Renal pelvis (tissue), 4 donors: ENCODE results near the gene KIAA1217. TPM values are rescaled to one million over a fixed set of nuclear protein-coding genes. Genes with fewer than 3 reads are reported as not detected.

Source experiments
- DNase-seq: peaks from one replicate; pipeline ENCODE4 v3.0.0-alpha.2; 2013
- polyA plus RNA-seq, 3 donors: library from polyadenylated mRNA; unstranded; fragments of 120-200 nt; gene quantifications; one replicate each; pipeline ENCODE4 v1.2.1, GENCODE V29; 2013; ENCODE audit not compliant: insufficient read length in 3 of 3

Gene KIAA1217
- polyA plus RNA-seq, 3 donors = 83.5 to 102 (median 99.4) TPM

- DNase-seq = no peak
Observed at GRCh38 chr10:24550680-24551079, 341.7 kb downstream of the KIAA1217 start.

GRCh38 chr10:24551161-24551560 lies 342.2 kb downstream of the KIAA1217 start:
- no peak for DNase-seq

DNA sequence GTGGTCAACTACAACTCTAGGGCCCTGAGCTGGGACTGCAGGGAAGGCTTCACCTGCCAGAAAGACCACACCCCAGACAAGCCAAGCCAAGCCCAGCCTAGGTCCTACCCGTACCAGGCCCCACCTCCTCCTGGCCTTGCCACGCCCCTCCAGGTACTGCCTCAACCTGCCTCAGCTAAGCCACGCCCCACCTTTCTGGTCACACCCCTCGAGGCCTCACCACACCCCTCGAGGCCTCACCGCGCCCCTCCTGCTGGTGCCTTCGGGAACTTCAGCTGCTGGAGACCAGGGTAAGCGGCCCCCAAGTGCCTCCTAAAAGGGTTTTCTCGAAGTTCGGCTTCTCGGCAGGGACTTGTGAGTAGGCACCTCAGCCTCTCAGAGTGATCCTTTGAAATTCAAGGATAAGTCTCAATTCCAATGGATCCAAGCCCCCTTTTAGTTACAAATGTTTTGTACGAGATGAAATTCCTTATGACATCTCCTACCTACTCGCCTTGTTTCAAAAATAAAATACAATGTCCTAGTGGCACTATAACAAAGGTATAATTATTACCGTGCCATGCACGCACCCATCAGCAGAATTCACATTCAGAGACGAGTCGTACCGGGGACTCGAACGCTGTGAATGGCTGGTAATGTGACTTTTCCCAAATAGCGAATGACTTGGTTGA lies 343.5 kb downstream of the KIAA1217 start:
- DNase-seq = peak; percentile 15

GRCh38 chr10:24553051-24553612 lies 344.2 kb downstream of the KIAA1217 start:
- DNase-seq = no peak

GRCh38 chr10:24554036-24554435 lies 345.1 kb downstream of the KIAA1217 start:
- no peak for DNase-seq

DNA sequence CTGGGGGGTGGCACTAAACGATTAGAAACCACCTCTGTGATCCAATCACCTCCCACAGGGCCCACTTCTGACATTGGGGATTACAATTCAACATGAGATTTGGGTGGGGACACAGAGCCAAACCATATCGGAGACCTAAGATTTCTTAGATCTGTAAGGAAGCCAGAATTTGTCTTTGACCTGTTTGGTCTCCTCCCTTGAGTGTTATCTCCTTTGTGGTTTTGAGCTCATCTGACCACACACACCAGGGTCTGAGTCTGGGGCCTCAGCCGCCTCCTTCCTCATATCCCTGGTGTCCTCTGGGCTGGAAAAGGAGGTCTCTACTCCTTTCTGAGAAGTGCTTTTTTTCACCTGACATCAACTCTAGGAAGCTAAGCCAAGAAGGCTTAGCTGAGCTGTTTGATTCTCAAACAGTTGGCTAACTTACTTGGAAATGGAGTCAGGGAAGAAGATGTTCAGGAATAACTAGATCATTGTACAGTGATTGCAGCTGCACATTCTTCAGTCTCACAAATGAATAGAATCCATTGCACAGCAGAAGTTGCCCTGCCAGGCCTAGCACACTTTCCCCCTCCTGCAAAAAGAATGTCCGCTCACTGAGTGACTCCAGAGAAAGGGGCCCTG lies 347.3 kb downstream of the KIAA1217 start:
- no peak for DNase-seq

DNA sequence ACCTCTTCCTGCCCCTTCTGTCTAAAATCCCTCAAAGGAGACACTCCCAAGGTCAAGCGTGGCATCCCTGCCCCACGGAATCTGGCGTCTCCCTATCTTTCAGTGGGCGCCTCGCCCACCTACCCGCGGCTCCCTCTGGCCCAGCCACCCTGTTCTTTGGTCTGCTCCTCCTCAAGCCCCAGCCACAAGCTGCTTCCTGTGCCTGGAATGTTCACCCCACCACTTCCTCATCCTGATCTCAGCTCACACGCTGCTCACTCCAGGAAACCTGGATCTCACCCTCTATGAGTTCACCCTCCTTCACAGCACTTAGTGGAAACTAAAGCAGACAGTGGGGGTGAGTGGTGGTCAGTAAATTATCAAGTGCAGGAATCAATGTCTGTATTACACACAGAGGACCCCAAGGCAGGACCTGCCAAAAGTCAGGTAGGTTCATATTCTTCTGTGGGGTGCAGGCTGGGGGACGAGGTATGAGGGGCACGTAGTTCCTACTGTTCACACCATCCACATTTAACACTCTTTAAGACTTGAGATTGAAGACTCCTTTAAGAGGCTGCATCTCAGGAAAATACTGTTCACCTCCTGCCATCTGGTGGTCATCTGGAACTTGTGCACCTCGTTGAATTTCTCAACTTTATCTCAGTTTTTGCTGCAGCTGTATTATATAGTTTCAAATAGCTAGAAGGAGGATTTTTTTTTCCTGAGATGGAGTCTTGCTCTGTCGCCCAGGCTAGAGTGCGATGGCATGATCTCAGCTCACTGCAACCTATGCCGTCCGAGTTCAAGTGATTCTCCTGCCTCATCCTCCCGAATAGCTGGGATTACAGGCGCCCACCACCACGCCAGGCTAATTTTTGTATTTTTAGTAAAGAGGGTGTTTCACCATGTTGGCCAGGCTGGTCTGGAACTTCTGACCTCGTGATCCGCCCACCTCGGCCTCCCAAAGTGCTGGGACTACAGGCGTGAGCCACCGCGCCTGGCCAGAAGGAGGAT lies 348.1 kb downstream of the KIAA1217 start:
- DNase-seq = peak; percentile 52

GRCh38 chr10:24561453-24561852 lies 352.5 kb downstream of the KIAA1217 start:
- peak; percentile 54 for DNase-seq

GRCh38 chr10:24568042-24568441 lies 359.1 kb downstream of the KIAA1217 start:
- DNase-seq = no peak

GRCh38 chr10:24569330-24569796 lies 360.4 kb downstream of the KIAA1217 start:
- DNase-seq = no peak

DNA sequence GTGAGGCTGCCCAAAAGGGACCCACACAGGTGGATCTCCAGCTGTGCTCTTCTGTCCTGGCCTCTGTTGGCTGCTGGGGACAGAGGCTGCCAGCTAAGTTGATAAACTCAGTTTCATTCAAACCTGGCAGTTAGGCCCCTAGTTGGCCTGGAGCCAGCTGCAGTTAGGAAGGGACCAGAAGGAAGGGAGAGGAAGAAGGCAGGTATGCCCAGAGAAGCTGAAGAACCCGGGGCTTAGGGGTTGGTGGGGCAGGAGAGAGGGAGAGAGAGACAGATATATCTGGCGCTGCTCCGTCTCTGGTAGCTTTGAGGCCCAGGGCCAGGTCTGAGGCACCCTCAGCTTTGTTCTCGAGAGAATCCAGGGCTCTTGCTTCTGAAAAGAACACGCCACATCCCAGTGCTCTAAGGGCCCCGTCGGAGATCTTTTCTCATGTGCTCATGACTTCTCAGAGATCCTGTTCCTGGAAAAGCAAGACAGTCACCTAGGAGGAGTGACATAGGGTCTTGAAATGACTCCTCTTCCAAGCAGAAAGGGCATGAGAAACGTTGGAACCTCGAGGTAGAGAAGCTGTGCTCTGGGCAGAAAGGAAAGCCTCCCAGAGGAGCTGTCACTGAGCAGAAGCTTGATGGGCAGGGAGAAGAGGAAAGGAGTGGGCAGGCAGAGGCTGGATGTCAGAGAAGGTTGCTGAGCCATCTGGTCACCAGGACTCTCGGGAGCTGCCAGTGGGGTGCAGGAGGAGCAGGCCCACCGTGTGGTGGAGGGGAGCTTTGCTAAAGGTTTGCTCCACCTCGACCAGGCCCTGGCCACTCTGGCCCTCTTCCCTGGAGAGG lies 361.1 kb downstream of the KIAA1217 start:
- no peak for DNase-seq

DNA sequence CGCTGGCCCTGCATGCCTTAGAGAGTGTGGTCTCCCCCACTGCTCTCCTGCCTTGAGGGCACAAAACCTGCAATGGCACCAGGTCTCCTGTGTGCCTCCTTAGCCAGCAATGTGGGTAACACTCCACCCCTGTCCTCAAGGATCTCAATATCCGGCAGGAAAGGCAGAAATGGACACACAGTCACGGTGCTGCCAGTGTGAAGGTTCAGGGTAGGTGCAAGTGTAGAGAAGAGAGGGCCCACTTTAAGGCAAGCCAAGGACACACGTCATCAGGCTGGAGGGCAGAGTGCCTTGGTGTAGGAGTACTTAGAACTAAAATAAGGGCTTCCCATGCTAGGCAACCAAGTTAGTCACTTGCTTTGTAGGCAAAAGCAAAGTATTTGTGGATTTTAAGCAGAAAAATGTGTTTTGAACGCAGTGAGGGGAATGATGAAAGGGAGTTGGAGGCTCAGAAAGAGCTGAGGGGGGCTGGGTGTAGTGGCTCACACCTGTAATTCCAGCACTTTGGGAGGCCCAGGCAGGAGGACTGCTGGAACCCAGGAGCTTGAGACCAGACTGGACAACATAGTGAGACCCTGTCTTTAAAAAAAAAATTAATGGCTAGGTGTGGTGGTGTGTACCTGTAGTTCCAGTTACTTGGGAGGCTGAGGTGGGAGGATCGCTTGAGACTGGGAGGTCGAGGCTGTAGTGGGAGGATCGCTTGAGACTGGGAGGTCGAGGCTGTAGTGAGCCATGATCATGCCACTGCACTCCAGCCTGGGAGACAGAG lies 361.9 kb downstream of the KIAA1217 start:
- DNase-seq = no peak

- DNase-seq = no peak
Observed at GRCh38 chr10:24571870-24572450, 363.0 kb downstream of the KIAA1217 start.

GRCh38 chr10:24574161-24574560 lies 365.2 kb downstream of the KIAA1217 start:
- DNase-seq = no peak

- DNase-seq = no peak
Observed at GRCh38 chr10:24574578-24575155, 365.7 kb downstream of the KIAA1217 start.

GRCh38 chr10:24575481-24576002 lies 366.6 kb downstream of the KIAA1217 start:
- no peak for DNase-seq

DNA sequence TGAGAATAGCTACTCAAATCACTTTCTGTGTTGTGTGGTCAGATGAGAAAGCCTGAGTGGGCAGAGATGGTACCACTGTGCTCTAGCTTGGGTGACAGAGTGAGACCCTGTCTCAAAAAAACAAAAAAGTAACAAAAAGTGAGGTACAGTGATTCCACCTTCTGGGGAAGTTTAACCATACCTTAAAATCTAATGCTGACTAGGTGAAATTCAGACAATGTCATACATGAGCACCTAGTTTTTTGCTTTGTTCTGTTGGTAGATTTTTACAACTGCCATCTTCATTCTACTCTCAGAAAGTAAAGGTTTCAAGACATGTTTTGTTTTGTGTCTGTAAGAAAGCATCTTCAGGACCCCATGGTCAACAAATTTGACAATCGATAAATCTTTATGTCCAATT lies 370.5 kb downstream of the KIAA1217 start:
- DNase-seq = no peak

DNA sequence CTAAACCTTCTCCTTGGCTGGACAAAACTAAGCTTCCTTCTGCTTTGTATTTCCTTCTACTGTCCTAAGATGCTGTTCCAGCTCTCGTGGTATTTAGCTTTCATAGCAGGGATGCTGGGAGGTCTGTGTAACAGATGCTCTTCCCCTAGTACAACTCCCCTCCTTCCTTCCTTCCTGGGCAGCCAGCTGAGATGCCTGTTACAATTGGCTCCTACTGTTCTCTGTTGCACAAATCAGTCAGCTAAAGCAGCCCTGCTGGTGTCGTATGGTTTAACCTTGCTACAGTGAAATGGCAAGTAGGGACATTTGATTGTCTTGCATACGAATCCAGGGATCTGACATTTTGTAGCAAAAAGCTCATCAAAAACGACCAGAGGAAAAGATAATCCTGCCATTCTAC lies 371.0 kb downstream of the KIAA1217 start:
- DNase-seq = no peak

GRCh38 chr10:24589265-24589664 lies 380.3 kb downstream of the KIAA1217 start:
- DNase-seq = no peak
